GM06990 (cell line): ENCODE results near the gene TALDO1.

Experiments
- DNase-seq: peaks from one replicate; pipeline ENCODE4 v3.0.0-alpha.2; 2011; ENCODE audit not compliant: insufficient read length; ENCODE audit errors: extremely low read depth
- H3K27me3 ChIP-seq: replicated peaks from 2 replicates; pipeline ENCODE4 v1.6.0; 2011; ENCODE audit warnings: low read length; ENCODE audit not compliant: control insufficient read depth, insufficient read depth
- H3K36me3 ChIP-seq: 2 replicates; pipeline ENCODE4 v1.5.1; 2011; ENCODE audit warnings: low read length; ENCODE audit not compliant: control insufficient read depth, insufficient read depth
- H3K4me3 ChIP-seq: replicated peaks from 2 replicates; pipeline ENCODE4 v1.5.1; 2011; ENCODE audit warnings: low read depth, mild to moderate bottlenecking, control low read depth, low read length
- CTCF ChIP-seq: IDR thresholded peaks from 2 replicates; pipeline ENCODE4 v1.5.1; 2011; ENCODE audit warnings: low read length, control low read depth, mild to moderate bottlenecking, inconsistent platforms; ENCODE audit not compliant: insufficient read depth, poor library complexity, severe bottlenecking

TALDO1 gene

GRCh38 chr11:801097-801780, 54.0 kb downstream of the TALDO1 start:
- H3K27me3 ChIP-seq = no peaks in the 10 kb centered on the region
- DNase-seq = no peak
- H3K4me3 ChIP-seq = no peak overlapping the region
- peaks cover 10% of the 10 kb centered on the region for H3K36me3 ChIP-seq
- no peak for TF ChIP-seq CTCF

- no peak for TF ChIP-seq CTCF
- no peak overlapping the region for H3K4me3 ChIP-seq
- H3K36me3 ChIP-seq = peaks cover 10% of the 10 kb centered on the region
- DNase-seq = no peak
- H3K27me3 ChIP-seq = no peaks in the 10 kb centered on the region
Measured at GRCh38 chr11:802018-802617, 54.9 kb downstream of the TALDO1 start.

GRCh38 chr11:802693-803466, 55.6 kb downstream of the TALDO1 start:
- no peak for DNase-seq
- no peak for TF ChIP-seq CTCF
- no peaks in the 10 kb centered on the region for H3K27me3 ChIP-seq
- H3K4me3 ChIP-seq = peak overlapping the region; percentile 64
- H3K36me3 ChIP-seq = peaks cover 10% of the 10 kb centered on the region

- H3K4me3 ChIP-seq = peak overlapping the region; percentile 64
- peaks cover 10% of the 10 kb centered on the region for H3K36me3 ChIP-seq
- TF ChIP-seq CTCF = no peak
- H3K27me3 ChIP-seq = no peaks in the 10 kb centered on the region
- DNase-seq = no peak
Measured at GRCh38 chr11:803467-803742, 56.1 kb downstream of the TALDO1 start.

GRCh38 chr11:803770-804598, 56.7 kb downstream of the TALDO1 start:
- H3K27me3 ChIP-seq = no peaks in the 10 kb centered on the region
- H3K4me3 ChIP-seq = peak overlapping the region; percentile 64
- DNase-seq = no peak
- TF ChIP-seq CTCF = no peak
- H3K36me3 ChIP-seq = peaks cover 10% of the 10 kb centered on the region
